Ureter (tissue), 1 donor: ENCODE results near the gene P2RX5. TPM values are rescaled to one million over a fixed set of nuclear protein-coding genes. Genes with fewer than 3 reads are reported as not detected.

Source experiments
- DNase-seq: peaks from one replicate; pipeline ENCODE4 v3.0.0-alpha.2; 2020; ENCODE audit warnings: low spot score
- total RNA-seq: library from RNA; stranded (reverse); gene quantifications from one replicate; pipeline ENCODE4 v1.2.4, GENCODE V29; 2023
- donor health status: DM: yes; HTN: yes; CAD: no.

The P2RX5 gene
- total RNA-seq, 1 donor from 2014 or later = 3.0 TPM

GRCh38 chr17:3681565-3681964, 14.4 kb downstream of the P2RX5 start:
- DNase-seq = no peak

DNA sequence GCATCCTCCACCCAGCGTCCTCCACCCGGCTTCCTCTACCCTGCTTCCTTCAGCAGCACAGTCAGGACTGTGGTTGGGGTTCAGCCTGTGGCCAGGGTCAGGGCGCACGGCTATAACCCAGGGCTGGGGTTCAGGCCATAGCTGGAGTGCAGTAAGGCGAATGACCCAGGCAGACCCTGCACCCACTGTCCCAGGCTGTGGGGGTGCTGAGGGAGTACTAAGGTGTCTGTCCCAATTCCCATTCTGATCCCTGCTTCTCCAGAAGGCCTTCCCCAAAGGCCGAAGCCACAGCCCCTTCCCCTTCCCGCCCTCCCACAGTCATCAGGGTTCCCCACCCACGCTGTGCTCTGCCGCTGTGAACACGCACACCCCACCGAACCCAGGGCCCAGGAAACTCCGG, 14.9 kb downstream of the P2RX5 start:
- no peak for DNase-seq

GRCh38 chr17:3679531-3680126, 16.3 kb downstream of the P2RX5 start:
- DNase-seq = no peak

- DNase-seq = no peak
Observed at GRCh38 chr17:3678821-3679530, 17.0 kb downstream of the P2RX5 start.

DNA sequence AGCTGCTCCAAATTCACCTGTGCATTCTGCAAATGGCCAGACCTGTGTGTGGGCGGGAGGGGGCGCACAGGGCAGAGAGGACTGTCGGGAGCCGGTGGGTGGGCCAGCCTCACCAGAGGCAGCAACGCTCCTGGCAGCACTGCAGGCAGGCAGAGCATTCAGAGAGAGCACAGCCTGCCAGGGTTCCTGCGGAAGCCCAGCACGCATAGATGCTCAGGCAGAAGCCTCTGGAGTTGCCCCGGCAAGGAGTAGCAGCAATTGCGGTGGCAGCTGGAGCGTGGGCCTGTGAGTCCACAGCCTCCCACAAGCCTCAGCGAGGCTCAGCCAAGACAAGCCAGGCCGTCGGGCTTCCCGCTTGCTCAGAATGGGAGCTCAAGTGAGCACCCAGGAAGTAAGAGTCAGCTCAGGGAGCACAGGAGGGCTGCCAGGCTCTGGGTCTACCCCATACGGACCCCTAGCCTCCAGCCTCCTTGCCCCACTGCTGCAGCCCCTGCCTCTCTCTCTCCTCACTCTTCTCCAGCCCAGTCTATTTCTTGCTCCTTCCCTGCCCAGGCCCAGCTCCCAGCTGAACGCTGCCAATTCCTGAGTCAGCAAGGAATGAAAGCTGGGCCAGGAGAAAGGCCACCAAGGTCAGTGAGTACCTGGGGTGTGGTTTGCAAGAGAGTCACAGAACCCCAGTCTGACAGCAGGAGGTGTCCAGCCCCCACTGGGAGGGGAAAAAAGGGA, 17.7 kb downstream of the P2RX5 start:
- no peak for DNase-seq

DNA sequence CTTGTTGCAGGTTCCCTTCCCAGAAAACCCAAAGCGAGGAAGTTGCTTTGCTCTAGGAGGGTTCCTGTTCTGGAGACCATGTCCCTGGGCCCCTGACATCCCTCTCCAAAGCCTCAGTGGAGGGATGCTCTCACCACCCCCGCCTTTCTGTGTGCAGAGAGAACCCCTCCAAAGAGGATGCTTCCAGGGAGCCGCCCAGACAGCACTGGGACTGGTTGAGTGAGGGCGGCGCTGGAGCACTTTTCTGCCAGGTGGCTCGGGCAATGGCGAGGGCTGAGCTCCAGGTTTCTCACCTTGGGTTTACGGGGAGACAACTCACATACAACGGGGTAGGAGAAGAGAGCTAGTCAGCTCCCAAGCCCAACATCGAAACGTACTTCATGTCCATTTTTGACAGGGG, 20.1 kb downstream of the P2RX5 start:
- DNase-seq = no peak

DNA sequence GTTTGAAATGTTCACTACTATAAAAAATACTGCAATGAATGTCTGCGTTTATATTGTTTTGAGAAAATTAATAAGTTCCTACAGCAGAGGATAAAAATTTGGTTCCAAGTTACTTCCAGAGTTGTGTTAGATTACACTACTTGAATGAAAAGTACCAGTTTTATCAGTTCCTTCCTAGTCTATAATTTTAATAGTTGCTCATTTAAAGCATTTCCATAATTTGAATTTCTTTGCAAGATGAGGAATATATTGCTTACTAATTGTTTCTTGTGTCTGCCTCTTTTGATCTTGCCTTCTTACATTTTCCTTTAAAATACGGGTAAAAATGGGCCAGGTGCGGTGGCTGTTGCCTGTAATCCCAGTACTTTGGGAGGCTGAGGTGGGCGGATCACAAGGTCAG, 23.4 kb downstream of the P2RX5 start:
- DNase-seq = no peak

DNA sequence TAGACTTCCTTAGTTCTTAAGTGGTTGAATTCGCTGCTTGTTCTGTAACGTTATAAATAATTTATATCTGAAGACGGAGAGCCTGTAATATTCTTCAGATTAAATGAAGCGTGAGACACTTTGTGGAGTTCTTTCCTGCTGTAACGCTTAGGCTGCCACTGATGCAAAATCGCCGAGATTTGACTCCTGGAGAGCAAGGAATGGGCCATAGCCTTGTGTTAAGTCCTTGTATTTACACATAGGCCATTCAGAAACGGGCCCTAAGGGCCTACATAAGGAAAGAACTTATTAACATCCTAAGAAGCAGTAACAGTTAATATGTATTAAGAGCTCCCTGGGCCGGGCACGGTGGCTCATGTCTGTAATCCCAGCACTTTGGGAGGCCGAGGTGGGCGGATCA, 26.4 kb downstream of the P2RX5 start:
- DNase-seq = no peak

DNA sequence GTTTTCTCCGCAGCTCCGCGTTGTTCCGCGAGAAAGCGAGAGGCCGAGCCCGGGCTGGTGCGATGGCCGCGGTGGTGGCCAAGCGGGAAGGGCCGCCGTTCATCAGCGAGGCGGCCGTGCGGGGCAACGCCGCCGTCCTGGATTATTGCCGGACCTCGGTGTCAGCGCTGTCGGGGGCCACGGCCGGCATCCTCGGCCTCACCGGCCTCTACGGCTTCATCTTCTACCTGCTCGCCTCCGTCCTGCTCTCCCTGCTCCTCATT, 26.9 kb downstream of the P2RX5 start:
- no peak for DNase-seq

DNA sequence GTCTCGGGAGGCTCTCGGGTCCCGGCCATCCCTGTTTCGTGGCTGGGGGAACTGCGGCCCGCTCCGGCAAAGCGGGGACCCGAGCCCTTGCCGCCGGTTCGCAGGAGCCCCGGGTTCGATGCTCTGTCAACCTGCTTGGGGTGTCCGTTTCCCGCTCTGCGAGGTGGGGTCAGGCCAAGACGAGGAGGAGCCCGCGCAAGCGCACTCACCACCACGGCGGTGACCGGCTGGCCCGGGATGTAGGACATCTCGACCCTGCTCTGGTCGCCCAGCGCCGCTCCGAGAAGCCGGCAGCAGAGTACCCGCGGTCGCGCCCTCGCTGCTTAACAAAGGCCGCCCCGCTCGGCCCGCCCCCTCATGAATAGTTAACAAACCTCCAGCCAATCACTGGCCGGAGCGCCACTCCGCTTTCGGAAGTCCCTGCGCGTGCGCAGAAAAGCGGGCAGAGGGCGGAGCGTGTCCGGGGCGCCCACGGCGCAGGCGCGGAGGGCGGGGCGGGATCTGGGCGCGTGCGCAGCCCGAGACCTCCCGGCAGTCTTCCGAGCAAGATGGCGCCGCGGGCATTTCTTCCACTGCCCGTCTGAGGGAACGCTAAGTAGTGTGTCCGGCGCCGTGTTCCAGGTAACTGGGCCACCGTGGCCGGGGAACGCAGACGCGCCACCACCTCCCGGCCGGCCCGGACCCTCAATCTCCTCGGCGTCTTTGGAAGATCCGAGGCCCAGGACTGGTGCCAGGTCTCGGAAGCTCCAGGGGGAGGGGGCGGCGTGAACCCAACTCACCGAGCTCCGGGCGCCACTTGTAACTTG, 27.5 kb downstream of the P2RX5 start, which contains the start of the genes EMC6 and TAX1BP3:
TSS of gene EMC6 (plus strand) at position 534 of the 806 bp plus-strand sequence. CDS start 335 bp downstream, outside the sequence.
TSS of gene TAX1BP3 (minus strand) at position 300 of the 806 bp plus-strand sequence. CDS start at position 248, 52 bp downstream.
- peak; percentile 99 for DNase-seq

DNA sequence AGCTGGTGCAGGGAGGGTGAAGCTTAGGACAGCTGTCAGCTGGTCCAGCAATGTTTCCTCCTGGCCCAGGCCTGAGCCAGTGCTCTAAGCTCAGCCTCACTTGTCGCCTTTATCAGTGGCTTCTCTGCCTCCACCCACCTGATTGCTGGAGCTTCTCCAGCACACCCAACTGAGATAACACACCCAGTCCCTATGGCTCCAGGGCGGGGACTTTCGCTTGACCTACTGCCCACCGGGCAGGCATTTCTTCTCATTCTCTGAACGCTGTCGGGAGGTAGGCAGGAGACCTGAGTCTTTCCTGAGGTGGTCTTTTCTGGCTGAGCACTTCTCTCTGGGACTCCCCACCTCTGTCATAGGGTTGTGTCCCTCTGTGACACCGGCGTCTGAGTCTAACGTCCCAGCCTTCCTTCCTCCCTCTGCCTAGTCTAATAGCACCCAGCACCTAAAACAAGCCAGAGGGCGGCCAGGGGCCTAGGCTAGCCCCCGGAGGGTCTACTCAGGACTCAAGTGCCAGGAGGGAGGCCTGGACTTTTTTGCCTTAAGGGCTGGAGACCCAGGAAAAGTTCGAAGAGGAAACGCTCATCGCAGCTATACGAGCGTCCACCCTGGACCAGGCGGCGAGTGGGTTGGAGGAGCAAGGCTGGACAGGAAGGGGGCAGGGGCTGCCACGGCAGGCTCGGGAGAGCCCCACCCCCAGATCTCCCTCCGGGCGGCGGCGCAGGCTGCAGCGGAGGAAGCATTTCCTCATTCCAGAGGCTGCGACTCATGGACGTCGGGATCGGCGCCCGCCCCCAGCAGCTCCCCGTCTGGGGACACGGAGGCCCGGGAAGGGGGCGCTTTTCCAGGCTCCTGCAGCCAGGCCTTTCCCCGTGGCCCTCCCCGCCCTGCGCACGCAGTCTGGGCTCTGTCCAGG, 28.3 kb downstream of the P2RX5 start:
- DNase-seq = peak; percentile 93

DNA sequence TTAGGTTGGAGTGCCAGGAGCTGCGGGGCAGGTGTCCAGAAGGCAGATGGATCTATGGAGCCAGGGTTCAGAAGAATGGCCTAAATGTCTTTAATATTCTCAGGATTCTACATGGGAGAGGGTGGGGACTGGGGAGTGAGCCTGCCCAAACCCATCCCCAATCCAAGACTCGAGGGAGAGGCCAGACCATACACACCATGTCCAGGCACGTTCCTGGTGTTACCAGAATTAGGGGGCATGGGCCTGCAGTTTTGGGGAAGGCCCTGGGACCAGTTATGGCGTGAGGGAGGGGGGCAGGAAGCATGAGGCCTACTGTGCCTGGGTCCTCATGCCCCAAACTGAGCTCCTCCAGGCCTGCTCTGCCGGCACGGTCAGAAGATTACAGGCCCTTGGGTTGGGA, 29.4 kb downstream of the P2RX5 start:
- DNase-seq = no peak

- no peak for DNase-seq
Observed at GRCh38 chr17:3665834-3666233, 30.1 kb downstream of the P2RX5 start.

- DNase-seq = no peak
Observed at GRCh38 chr17:3663102-3664011, 32.6 kb downstream of the P2RX5 start.

DNA sequence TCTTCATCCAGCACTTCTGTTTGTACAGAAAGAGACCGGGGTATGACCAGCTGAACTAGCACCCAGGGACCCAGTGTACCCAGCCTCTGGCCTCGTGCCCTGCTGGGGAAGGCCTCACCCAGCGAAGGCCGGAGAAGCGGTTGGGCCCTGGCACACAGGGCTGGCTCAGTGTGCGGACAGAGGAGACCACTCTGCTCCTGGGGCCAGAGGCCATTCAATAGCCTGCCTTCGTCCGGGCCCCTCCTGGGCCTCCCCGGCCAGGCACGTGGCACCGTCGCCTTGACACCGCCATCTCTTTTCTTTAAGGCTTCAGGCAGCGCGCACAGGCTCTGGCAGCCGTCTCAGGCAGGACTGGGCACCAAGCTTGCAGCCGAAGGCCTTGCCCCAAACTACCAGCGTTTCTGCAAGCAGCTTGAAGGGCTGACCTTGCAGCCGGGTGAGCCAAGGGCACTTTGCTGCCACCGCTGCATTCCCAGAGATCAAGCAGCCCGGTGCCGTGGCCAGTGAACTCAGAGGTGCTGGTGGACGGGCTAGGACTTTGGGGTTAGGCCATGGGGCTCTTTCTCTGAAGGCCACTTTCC, 35.6 kb downstream of the P2RX5 start:
- no peak for DNase-seq

DNA sequence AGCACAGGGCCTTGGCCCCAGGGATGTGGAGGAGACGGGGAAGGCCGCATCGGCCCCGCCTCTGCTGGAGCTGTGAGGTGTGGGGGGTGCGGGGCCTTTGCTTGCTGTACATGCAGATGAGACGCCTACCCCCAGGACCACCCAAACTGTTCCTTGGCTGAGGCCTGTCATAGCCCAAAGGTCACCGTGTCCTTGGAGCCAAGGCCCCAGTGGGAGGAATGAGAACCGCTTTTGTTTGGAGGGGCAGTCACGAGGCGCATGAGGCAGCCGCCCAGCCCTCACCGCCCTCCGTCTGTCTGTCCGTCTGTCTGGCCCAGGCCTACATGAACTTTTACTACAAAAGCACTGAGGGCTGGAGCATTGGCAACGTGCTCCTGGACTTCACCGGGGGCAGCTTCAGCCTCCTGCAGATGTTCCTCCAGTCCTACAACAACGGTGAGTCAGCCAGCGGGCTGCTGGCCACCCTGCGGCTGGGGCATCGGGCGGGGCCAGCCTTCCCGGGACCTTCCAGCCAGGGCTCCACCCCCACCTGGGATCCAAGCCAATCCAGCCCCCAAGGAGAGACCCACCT, 36.3 kb downstream of the P2RX5 start:
- DNase-seq = peak; percentile 82

DNA sequence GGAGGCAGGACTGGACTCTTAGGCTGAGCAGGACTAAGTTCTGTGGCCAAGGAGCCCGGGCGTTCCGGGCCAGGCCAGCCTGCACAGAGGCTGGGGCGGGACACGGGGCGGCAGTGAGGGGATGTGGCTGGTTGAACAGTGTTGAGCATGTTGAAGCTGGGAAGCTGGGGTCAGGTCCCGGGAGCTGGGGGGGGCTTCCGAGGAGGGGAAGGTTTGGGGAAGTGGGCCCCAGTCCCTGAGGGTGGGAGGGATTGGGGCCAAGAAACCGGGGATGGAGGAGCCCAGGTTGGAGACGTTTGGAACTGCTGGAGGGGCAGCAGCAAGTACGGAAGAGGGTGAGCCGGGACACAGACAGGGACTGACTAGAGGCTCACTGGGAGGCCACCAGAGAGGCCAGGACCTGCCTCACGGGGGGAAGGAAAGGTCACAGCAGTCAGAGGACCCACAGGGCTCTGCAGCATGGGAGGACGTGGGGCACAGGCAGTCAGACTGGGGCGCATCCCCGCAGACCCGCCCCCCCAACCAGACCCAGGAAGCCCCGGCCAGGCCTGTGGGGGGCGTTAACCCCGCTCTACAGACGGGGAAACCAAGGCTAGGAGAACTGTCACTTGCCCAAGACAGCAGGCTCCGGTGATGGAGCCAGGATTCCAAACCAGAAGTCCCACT, 37.0 kb downstream of the P2RX5 start:
- DNase-seq = no peak

DNA sequence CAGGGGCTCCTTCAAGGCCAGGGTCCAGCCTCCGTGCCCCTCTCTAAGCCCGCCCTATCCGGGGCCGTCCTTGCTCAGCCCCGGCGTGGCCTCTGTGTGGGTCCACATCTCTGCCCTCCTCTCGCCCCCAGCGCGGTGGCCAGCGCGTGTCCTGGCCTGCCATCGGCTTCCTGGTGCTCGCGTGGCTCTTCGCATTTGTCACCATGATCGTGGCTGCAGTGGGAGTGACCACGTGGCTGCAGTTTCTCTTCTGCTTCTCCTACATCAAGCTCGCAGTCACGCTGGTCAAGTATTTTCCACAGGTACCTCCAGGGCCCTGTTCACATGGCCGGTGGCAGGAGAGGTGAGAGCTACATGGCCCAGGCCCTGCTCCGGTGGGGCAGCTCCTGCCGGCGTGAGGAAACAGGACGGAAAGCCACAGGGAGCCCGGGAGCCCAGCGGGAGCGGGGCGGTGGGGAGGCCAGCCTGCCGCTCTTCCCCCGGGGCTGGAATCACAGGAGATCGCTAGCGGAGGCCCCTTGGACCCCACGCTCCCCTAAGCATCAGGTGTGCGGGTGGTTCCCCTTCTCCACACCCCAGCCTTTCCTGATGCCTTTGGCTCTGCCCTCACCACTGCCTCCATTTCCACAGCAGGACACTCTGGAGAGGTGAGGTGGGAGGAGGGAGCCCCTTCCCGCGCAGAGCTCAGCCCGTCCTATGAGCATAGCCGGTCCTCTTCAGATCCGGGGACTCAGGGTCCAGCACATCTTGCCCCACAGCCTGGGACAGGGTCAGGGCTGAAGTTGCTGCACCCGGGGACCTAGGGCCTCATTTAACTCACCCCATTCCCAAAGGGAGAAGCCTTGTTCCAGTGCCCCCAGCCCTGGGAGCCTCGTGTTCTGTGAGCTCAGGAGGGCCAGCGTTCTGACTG, 37.8 kb downstream of the P2RX5 start:
- no peak for DNase-seq
